ENCODE results near the gene CHST1.

The CHST1 gene

GRCh38 chr11:45660729-45661438, 4.5 kb downstream of the CHST1 start:
- no peak for DNase-seq (ENCODE audit: low spot score)

- no peak for DNase-seq (ENCODE audit: low spot score)
Observed at GRCh38 chr11:45659818-45660160, 5.6 kb downstream of the CHST1 start.

DNA sequence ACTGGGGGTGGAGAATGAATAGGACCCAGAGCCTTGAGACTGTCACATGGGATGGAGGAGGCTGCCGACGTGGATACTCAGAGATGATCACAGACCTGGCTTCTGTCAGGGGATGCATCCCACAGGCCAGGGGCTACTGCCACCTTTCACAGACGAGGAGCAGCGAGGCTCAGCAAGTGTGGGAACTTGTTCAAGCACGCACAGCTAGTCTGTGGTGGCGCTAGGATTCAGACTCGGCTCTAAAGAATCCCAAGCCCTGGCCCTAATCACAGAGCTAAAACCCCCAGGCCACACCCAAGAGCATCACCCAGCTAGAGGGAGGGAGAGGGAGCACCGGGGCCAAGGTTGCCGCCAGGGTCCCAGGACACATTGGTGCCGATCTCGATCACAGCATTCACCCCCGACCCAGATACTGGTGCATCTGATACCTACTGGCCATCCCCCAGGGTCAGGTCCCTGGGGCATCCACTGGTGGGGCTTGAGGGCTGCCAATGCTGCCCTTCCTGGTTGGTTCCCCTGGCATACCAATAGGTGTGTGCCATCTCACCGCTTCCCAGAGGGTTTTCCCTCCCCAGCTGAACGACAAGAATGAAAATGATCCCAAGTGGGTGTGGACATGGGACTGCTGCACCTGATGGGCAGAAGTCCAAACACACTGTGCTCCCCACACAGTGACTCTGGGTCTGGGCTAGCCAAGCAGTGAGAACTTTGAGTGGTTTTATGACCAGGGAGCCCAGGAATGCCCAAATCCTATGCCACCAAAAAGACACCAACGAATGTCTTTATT, 6.2 kb downstream of the CHST1 start:
- no peak for DNase-seq (ENCODE audit: low spot score)

GRCh38 chr11:45658292-45658991, 7.0 kb downstream of the CHST1 start:
- DNase-seq (ENCODE audit: low spot score), result peak; percentile 59

- DNase-seq (ENCODE audit: low spot score), result no peak
Observed at GRCh38 chr11:45657496-45658260, 7.7 kb downstream of the CHST1 start.

GRCh38 chr11:45655831-45656230, 9.6 kb downstream of the CHST1 start:
- DNase-seq (ENCODE audit: low spot score), result no peak

DNA sequence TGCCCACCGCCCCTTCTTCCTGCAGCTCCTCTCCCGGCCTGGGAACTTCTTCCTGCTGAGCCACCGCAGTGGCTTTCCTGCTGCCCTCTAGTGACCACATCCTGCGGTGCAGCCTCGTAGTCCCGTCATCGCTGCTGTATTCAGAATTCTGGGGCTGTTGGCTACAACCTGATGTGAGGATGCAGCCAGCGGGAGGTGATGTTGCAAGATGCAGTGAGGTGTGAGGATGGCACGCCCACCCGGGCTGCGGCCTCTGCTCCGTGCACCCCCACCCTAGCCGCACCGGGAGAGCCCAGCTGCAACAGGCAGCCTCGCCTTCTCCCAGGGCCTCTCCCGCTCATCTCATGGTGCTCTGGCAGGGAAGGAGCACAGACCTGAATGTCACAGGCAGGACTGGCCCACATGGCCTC, 10.1 kb downstream of the CHST1 start:
- peak; percentile 67 for DNase-seq (ENCODE audit: low spot score)

DNA sequence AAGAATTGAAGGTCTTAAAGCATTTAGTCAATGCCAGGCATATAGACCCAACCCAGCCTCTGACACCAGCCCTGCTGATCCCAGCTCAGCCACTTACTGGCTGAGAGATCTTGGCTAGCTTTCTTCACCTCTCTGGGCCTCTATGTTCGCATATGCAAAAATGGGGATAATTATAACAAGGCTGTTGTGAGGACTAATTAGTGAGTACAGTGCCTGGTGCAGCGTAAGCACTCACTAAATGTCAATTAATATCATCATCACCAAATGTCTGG, 10.5 kb downstream of the CHST1 start:
- DNase-seq (ENCODE audit: low spot score), result no peak

DNA sequence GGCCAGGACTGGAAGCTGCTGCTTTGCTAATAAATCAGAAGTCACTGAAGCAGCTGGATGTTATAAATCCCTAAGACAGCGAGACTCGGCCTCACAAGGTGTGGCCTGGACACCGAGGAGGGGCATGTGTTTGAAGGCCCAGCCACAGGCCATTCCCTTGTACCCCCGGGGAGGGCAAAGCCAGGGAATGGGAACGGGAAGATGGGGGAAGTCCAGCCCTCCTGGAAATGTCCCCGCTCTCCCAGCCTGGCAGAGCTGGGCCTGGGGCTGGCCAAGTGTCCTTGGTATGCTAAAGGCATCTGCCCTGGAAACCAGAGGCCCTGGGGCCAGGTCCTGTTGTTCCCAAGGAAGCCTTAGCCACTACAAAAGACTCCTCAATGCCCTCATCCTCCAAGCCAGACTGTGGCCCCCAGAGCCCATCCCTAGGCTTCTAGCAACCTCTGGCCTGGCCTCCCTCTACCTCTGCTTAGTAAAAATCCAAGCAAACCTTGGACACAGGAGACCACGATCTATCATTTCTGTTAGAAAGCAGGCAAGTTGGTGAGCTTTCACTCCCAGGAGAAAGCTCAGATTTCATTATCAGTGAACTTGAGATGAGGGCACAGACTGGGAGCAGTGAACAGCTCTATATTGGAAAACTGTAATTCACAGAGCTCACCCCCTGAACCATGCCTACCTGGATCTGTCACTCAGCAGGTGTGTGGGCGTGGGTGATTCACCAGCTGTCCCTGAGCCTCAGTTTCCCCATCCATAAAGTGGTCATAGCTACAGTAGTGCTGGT, 11.0 kb downstream of the CHST1 start:
- DNase-seq (ENCODE audit: low spot score), result no peak

GRCh38 chr11:45653277-45653676, 12.1 kb downstream of the CHST1 start:
- no peak for DNase-seq (ENCODE audit: low spot score)

- no peak for DNase-seq (ENCODE audit: low spot score)
Observed at GRCh38 chr11:45652781-45653180, 12.6 kb downstream of the CHST1 start.

- DNase-seq (ENCODE audit: low spot score), result no peak
Observed at GRCh38 chr11:45651841-45652749, 13.3 kb downstream of the CHST1 start.

DNA sequence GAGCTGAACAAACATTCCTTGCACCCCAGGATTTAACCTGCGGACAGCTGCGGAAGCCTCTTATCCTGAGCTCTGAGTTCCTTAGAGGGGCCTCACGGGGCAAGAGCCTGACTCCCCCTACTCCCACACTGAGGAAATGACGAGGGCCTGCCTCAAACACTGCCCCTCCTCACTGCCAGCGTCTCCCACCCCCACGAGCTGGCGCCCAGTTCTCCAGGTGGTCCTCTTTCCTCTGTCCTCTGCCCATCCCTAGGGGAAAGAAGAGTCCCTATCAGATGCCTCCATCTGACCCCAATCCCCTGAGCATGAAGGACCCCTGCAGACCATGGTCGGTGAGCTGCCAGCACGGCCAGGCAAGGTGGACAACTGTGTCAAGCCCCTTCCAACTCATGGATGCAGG, 14.3 kb downstream of the CHST1 start:
- DNase-seq (ENCODE audit: low spot score), result no peak

DNA sequence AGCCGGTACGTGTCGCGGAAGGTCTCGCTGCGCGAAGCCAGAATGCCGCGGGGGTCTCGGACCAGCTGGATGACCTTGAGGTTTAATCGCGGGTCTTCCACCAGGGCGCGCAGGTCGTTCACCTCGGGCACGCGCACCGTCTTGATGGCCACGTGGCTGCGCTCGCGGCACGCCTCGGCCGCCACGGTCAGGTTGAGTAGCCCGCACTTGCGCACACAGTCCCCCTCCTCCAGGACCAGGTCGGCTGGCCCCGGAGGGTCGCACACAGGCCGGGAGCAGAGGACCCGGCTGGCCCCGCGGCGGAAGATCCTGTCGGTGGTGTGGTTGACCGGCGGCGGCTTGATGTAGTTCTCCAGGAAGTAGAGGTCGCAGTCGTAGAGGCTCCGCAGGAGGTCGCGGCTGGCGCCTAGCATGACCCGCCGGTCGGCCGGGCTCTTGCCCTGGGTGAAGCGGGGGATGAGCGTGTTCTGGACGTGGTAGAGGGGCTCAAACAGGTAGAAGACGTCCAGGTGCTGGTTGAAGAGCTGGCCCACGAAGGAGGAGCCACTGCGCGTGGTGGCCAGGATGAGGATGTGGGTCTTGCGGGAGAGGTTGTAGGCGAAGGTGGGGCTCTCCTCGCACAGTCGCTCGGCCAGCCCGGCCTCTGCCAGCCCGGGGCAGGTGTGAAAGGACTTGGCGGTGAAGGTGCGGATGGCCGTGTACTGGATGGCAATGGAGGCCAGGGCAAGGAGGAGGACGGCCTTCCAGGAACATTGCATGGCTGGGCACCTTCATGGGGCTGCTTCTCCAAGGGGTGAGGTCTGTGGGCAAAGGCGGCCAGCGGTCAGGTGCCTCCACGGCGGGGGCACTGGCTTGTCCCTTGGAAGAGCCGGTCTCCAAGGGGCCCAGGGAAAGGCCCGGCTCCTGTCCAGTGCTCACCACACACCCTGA, 15.0 kb downstream of the CHST1 start:
- DNase-seq (ENCODE audit: low spot score), result no peak

DNA sequence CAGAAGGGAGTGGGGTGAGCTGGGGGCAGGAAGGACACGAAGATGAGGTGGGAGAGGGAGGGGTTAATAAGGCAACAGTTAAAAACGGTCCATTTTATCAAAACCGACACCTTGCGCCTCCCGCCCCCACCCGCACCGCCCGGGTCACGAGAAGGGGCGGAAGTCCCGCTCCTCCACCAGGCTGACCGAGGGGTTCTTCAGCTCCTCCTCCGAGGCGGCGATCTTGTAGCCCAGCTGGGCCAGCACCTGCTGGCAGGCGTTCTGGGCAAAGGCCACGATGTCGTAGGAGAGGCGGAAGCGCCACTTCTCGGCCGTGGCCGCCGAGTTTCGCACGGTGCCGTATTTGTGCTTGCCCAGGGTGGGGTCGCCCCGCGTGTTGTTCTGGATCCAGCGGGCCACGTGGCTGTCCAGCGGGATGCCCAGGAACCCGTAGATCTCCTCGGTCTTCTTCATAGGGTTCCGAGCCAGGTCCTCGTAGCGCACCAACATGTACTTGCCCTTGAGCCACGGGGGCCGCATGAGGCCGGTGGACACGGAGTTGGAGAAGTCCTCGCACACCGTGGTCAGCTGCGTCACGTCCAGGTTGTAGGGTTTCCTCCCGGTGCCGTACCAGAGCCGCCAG, 15.8 kb downstream of the CHST1 start:
- no peak for DNase-seq (ENCODE audit: low spot score)

- DNase-seq (ENCODE audit: low spot score), result no peak
Observed at GRCh38 chr11:45648931-45649330, 16.5 kb downstream of the CHST1 start.

GRCh38 chr11:45647786-45648185, 17.6 kb downstream of the CHST1 start:
- DNase-seq (ENCODE audit: low spot score), result no peak

DNA sequence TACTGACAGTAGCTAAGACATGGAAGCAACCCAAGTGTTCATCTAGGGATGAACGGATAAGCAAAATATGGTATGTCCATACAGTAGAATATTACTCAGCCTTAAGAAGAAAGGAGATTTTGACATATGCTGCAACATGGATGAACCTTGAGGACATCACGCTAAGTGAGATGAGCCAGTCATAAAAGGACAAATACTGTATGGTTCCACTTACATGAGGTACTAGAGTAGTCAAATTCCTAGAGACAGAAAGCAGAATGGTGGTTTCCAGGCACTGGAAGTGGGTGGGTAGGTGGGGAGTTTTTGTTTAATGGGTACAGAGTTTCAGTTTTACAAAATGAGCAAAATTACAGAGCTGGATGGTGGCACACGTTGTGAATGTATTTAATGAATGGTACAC, 18.1 kb downstream of the CHST1 start:
- DNase-seq (ENCODE audit: low spot score), result no peak

DNA sequence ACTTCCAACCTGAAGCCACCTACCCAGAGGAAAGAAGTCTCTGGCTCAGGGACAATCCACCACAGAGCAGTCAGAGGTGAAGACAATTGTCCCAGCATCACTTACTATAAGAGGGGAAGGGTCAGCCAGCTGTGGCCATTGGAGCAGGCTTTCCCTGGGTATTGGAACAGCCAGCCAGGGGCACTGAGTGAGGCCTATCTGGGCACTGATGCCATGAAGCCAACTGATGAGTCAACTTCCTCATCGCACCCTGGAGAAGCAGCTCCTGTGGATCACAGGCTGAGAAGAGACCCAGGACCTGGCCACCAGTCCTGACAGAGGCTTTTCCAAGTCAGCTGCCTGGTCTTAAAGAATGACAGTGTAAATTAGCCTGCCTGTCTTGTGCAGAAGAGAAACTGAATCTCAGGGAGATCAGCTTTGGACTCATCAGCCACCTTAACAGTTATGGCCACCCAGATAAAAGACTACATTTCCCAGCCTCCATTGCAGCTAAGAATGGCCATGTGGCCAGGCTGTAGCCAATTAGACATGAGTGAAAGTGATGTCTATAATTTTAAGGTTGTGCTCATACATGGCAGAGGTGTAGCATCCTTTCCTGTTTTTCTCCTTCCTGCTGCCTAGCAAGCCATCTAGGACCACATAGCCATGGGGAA, 19.0 kb downstream of the CHST1 start:
- DNase-seq (ENCODE audit: low spot score), result peak; percentile 42

All from kidney tubule cell (primary cell).